IPS-NIHi11 (cell line): ENCODE data around the gene PLAAT5.
"Not testable (repeated sequence)": the region's sequence is repeated elsewhere in the genome, so short reads cannot be mapped to it uniquely, and the experiment has no call there.

Experiments used
- DNase-seq: peaks from one replicate; pipeline ENCODE4 v3.0.0; 2012; ENCODE audit warnings: mixed read lengths, low spot score

PLAAT5 gene, protein sequence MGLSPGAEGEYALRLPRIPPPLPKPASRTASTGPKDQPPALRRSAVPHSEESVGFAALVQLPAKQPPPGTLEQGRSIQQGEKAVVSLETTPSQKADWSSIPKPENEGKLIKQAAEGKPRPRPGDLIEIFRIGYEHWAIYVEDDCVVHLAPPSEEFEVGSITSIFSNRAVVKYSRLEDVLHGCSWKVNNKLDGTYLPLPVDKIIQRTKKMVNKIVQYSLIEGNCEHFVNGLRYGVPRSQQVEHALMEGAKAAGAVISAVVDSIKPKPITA

DNA sequence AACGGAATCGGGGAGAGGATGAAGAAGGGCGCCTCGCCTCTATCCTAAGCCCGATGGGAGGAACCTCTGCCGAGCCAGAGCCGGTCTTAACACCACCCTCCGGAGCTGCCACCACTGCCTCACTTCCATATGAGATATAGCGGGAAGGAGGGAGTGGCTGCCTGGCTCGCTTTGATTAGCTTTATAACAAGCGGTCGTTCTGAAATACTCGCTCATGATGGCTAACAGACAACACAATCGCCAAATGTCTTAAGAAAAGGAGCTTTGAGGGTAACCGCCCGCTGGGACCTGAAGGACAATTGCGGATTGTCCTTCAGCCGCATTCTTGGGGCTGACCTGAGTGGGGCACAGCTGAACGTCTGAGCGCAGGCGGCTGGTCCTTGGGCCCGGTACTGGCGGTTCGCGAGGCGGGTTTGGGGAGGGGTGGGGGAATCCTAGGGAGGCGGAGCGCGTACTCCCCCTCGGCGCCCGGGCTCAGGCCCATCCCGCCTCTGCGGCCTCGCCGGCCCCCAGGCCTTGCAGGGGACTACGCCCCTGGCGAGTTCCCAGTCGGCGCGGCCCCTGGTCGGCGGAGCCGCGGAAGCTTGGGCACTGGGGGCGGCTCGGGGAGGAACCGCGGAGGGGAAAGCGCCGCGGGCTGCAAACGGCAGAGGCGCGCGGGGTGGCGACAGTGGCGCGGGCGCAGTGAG is at the start of gene PLAAT5:
Gene PLAAT5 (minus strand): TSS at position 617 of the 689 bp plus-strand sequence. CDS start 133 bp downstream, at position 484.
- no peak for DNase-seq

DNA sequence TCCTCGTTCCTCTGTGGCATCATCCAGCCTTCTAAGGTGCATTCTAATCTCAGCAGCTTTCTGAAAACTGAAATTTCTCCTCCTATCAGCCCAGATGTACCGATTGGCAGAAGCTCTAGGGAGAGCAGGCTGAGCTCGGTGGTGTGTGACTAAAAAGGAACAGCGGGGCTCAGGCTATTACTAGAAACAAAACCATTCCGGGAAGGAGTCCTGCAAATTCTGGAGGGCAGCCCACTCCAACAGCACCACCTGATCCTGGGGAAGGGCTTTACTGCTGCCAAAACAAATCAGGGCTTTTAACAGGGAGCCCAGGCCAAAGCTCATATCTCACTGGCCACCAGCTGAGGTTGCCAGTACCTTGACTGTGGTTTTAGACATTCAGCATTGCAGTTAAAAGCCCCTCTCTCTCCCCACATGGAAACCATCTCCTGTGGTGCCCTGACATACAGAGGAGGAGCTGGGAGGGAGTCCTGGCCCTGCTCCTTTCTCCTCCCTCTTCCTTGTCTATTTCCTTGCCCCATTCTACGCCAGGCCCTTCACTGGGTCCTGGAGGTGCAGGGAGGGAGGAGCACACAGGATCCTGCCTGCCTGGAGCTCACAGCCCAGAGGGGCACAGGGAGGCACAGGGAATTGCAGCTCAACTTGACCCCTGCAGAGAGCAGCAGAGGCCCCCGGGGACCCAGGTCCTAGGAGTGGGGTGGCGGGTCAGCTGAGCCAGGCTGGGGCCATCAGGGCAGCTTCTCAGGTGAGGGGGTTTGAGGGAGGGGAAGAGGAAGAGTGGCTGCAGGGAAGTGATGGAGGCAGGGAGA is 46.5 kb upstream of the PLAAT5 start:
- DNase-seq, result no peak

DNA sequence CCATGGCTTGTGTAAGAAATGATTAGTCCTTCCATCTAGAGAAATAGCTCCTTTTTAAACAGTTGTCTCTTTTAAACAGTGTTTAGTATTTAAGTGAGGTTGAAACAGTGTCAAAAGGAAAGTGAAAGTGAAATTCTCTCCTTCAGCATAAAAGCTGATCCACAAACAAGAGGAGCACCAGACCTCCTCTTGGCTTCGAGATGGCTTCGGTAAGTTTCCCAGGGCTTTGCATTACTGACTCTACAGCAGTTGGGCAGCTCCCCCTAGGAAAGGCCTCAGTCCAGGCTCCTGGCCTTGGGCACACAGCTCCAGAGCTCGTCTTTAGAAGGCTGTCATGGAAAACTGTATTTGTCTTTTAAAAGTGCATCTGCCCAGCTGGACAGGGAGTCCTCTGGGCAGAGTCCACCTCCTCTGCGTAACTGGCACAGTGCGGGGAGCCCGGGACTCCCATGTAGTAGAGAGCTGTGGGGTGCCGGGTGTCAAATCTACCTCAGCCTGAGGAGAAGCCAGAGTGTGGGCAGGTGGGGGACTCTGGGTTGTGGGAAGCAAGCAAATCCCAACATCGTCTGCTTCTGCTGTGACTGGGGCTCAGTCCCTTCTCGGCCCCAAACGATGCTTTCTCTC is 45.8 kb upstream of the PLAAT5 start, which contains the start of gene PLAAT4:
Gene PLAAT4 (plus strand): TSS at position 140 of the 624 bp plus-strand sequence. CDS start 61 bp downstream, at position 201.
- no peak for DNase-seq

DNA sequence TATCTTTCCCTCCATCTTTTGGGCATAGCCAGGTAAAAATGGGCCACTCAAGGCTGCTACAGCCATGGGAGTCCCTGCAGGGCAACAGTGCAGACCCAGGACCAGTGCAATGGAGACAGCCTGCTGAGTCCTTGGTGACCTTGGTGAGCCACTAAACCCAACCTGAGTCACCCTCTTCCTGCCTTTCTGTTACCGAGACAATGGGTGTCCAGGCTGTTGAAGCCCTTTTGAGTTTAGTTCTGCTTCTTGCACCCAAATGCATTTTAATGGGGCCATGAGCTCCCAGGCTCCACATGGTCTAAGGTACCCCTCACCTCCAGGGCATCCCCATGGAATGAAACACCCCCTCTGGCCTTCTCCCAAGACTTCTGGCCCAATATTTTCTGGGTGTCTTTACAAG is 44.8 kb upstream of the PLAAT5 start:
- no peak for DNase-seq

DNA sequence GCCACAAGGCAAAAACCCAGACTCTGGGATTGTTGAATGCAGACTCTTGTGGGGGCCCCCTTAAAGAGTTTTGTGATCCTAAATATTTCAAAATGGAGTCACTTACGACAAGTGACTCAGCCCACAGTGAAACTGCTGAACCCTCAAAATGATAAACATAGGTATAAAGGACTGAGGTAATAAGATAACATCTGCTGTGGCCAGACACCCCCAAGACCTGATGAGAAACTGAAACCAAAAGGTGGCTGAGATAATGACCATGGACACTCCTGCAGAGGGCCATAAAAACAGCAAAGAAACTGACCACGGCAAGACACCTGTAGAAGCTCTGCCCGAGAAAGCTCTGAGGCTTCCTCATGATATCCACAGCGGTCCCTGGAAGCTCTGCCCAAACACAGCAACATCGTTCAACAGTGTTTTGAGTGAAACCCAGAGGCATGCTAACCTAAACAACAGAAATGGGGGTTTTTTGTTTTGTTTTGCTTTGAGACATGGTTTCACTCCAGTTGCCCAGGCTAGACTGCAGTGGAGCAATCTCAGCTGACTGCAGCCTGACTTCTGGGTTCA is 44.0 kb upstream of the PLAAT5 start:
- DNase-seq, result no peak

DNA sequence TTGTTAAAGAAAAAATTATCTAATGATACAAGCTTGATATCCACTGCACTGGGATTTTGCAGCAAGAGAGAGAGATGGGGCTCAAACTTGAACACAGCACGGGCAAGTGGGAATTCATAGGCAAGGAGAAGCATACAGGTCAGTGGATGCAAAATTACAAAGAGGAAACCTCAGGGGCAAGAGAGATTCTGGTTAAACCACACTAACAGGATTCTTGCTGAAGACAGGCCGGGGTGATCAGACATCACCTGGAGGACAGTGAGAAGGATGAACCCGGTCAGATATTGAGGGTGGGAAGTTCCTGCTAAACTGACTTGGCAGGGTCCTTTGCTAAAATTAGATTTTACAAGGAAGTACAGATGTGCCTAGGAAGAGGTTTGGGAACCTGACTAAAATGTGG is 43.1 kb upstream of the PLAAT5 start:
- DNase-seq, result no peak

DNA sequence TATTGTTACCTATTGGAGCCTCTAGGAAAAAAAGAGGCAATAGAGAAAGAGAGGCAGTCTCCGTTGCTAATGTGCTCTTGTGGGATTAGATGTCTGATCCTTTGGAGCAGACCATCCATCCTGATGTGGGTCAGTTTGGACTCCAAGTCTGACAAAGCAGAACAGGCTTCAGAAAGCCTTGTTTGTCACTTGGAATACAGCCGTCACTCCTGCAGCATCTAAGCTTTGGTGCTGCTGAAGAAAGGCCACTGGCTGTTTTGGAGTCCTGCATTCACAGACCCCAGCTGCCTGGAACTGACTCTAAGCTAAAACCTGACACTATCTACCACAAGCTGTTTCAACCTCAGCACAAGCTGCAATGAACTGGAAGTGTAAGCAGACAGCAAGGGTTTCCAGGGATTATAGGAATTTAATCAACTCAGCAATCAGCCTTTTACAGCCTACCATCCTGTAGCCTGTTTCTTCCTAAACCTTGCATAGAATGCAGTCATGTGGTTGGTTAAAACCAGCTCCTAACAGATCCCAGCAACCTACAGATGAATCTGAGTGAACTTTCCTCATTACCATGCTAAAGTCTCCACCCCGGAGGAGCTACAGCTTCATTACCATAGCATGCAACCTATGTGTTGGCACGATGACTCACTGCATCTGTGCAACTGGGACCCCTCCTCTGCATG is 42.0 kb upstream of the PLAAT5 start:
- DNase-seq, result no peak

DNA sequence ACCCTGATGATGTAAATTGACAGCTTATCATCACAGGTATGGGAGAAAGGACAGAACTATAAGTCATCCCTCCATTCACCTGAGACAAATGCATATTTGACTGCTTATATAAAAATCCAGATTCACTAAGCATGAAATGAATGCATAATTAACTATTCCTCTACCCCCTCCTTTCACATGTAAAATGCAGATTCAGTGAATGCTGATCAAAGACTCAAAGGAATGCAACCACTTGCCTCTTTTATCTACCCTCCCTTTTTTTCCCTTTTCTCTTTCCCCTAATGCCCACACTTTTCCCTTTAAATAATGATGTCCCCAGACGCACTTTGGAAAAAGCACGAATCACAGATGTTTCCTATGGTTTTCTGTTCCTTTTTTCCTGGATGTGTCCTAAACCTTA is 41.1 kb upstream of the PLAAT5 start:
- DNase-seq, result no peak

DNA sequence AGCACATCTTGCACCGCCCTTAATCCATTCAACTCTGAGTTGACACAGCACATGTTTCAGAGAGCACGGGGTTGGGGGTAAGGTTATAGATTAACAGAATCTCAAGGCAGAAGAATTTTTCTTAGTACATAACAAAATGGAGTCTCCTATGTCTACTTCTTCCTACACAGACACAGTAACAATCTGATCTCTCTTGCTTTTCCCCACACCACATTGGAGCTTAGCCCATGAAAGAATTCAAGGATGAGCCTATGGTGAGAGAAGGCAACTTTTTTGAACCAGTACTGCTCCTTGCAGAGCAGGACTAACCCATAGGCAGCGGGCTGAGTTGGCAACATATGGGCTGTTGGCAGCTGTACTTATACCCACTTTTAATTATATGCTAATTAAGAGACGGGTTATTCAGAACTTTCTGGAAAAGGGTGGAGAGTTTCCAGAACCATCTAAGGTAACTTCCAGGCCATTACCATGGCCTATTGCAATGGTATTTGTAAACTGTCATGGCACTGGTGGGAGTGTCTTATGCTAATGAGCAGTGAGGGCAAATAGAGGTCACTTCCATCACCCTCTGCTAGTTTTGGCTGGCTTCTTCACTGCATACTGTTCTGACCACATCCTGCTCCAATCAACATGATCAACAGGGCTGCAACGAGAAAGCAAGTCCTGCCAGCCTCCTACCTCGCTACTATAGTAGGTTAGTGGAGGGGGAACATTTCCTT is 40.3 kb upstream of the PLAAT5 start:
- DNase-seq, result not testable (repeated sequence)

DNA sequence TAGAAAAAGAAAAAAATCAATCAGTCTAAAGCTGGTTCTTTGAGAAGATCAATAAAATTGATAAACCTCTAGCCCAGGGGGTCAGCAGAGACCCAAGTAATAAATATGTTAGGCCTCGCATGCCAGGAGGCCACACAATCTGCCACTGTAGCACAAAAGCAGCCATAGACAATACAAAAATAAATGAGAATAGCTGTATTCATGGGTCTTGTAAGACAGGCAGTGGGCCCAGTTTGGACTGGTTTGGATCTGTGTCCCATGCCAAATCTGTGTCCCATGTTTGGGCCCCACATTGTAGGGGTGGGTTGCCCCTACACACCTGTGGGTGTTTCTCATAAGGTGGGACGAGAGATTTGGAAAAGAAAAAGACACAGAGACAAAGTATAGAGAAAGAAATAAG is 39.1 kb upstream of the PLAAT5 start:
- DNase-seq, result no peak

DNA sequence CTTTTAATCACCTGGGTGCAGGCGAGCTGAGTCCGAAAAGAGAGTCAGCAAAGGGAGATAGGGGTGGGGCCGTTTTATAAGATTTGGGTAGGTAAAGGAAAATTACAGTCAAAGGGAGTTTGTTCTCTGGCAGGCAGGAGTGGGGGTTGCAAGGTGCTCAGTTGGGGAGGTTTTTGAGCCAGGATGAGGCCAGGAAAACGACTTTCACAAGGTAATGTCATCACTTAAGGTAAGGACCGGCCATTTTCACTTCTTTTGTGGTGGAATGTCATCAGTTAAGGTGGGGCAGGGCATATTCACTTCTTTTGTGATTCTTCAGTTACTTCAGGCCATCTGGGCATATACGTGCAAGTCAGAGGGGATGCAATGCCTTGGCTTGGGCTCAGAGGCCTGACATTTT is 38.4 kb upstream of the PLAAT5 start:
- not testable (repeated sequence) for DNase-seq

DNA sequence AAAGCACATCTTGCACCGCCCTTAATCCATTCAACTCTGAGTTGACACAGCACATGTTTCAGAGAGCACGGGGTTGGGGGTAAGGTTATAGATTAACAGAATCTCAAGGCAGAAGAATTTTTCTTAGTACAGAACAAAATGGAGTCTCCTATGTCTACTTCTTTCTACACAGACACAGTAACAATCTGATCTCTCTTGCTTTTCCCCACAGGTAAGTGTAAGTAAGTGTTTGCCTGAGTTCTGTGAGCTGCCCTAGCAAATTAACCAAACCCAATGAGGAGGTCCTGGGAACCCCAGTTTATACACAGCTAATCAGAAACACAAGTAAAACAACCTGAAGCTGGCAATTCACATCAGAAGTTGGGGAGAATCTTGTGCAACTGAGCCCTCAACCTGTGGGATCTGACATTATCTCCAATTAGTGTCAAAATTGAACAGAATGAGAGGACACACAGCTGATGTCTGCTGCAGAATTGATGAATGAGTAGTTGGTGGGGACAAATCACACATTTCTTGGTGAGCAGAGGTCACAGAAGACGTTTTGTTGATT is 37.8 kb upstream of the PLAAT5 start:
- not testable (repeated sequence) for DNase-seq

DNA sequence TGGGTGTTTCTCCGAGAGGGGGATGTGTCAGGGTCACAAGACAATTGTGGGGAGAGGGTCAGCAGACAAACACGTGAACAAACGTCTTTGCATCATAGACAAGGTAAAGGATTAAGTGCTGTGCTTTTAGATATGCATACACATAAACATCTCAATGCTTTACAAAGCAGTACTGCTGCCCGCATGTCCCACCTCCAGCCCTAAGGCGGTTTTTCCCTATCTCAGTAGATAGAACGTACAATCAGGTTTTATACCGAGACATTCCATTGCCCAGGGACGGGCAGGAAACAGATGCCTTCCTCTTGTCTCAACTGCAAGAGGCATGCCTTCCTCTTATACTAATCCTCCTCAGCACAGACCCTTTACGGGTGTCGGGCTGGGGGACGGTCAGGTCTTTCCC is 37.2 kb upstream of the PLAAT5 start:
- not testable (repeated sequence) for DNase-seq

DNA sequence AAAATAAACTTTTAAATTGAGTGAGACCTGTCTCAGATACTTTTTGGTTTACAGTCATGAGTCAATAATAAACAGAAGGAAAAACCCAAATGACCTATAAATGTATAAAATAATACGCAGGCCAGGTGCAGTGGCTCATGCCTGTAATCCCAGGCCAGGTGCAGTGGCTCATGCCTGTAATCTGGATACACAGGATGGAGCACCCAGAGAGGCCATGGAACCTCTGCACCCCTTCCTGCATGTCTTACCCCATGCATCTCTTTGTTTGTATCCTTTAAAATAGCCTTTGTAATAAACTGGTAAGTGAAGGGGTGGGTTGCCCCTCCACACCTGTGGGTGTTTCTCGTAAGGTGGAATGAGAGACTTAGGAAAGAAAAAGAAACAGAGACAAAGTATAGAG is 36.7 kb upstream of the PLAAT5 start:
- DNase-seq, result no peak

DNA sequence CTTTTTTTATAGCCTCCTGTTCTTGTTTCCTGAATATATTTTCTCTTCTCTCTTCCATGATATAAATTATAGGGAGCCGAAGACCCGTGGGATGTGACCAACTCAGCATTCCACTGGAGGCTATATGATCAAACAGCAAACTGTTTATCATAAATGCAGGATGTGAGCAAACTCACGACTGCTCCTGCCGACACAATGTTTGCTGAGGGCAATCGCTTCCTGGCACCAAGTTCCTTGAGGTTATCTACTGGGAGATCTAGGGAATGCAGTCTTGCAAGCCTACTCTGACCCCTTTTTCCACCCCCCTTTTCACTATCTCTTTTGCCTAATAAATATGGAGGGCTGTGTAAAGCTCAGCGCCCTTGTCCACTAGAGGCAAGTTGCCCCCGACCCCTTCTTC is 32.2 kb upstream of the PLAAT5 start:
- DNase-seq, result no peak

DNA sequence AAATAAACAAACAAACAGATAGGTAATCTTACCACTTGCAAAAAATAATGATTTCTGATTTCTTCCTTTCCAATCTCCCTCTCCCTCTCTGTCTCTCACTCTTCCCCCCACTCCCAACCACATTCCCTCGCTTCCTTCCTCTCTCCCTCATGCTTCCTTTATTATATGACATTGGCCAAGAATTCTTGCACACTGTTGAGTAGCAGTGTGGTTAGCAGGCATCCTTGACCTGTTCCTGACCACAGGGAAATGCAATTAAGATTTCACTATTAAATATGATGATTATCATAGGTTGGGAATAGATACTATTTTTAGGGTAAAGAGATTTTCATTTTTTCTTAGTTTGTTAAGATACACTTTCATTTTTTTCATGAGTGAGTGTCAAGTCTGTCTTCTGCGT is 30.9 kb upstream of the PLAAT5 start:
- DNase-seq, result no peak

DNA sequence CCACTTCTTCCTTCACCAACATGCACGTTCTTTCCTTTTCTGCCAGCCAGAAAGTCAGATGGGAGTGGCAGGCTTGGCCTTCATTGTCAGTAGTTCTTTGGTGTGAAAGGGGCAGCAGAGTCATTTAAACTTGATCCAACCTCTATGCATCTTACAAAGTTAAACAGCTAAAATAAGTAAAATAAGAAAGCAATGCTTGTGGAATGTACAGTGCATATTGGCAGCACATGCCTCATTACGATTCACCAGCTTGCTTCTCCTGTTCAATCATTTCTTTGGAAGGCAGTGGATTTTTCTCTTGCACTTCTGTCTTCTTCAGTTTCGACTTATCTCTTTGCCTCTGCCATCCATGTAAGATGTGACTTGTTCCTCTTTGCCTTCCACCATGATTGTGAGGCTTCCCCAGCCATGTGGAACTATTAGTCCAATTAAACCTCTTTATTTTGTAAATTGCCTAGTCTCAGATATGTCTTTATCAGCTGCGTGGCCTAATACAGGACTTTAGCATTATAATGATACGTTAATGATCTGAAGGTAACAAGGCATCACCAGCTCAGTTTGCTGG is 29.7 kb upstream of the PLAAT5 start:
- no peak for DNase-seq

DNA sequence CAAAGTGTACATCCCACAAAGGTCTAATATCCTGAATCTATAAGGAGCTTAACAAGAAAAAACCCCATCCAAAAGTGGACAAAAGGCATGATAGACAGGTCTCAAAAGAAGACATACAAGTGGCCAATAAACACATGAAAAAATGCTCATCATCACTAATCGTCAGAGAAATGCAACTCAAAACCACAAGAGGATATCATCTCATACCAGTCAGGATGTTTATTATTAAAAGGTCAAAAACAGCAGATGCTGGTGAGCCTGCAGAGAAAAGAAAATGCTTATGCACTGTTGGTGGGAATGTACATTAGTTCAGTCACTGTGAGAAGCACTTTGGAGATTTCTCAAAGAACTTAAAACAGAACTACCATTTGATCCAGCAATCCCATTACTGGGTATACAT is 27.6 kb upstream of the PLAAT5 start:
- DNase-seq, result no peak

DNA sequence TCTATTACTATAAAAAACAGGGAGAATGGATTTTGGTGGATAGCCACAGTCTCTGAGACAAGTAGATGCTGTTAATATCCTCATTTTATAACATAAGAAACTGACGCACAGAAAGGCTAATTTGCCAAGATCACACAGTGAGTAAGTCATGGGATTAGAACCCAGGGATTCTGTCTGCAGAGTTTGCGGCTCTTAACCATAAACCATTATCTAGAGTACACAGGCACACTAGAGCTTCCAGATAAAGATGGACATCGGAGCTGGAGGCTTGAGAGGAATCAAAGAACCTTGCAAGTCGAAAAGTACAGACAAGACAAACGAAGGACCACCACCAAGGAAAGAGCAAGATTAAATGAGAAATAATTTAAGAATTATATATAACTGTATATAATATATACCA is 26.2 kb upstream of the PLAAT5 start:
- DNase-seq, result no peak

DNA sequence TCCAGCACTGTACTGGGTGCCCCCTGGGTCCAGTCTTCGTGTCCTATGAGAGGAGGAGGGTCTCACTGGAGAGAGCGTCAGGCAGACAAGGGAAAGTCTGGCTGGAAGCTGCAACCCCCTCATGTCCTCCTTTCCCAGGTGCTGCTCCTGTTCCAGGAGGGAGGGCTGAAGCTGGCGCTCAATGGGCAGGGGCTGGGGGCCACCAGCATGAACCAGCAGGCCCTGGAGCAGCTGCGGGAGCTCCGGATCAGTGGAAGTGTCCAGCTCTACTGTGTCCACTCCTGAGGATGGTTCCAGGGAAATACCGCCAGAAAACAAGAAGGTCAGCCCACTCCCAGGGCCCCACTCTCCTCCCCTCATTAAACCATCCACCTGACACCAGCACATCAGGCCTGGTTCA is 25.1 kb upstream of the PLAAT5 start:
- DNase-seq, result no peak
